ENCODE data around the gene MACROD2. TPM values are rescaled to one million over a fixed set of nuclear protein-coding genes. Genes with fewer than 3 reads are reported as not detected.

MACROD2 gene
- total and polyA plus RNA-seq, 8 donors, result 0.78 to 31.3 (median 10.9) TPM; not detected in 1

DNA sequence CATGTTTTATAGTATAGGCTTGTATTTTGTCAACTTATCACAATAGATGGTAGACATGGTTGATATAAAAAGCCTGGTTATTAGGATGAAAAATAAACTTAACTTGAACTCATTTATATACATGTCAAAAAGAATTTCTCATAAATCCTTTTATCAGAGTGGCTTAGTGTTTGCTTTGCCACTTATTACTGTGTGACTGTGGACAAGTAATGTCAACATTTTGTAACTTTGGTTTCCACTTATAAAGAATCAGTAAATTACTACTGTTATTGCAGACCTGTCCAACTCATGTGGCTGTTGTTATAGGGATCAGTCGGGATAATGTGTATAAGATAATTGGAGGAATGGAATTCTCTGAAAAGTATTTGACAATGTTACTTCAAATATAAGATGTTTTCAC, 1236.9 kb downstream of the MACROD2 start:
- no peak for DNase-seq
- Histone ChIP-seq H3K36me3 (no peaks in the 10 kb centered on the region), H3K9me3 (peaks cover 0 to 6% (median 0%) of the 10 kb centered on the region in 4 donors), H3K4me3 (no peak overlapping the region), H3K4me1 (peaks cover 0 to 12% (median 0%) of the 10 kb centered on the region in 4 donors), H3K27ac (no peak overlapping the region), H3K27me3 (no peaks in the 10 kb centered on the region)
- WGBS, 5 donors, result 22 to 52% (median 35%) methylated on average over 1 of the region's 1 CpG
- intact Hi-C loops (cut with DNase I; ENCODE audit: low total_unique reads), result no loop called here
- TF ChIP-seq POLR2A (IDR thresholded peaks at IDR 0.05), result no peak
- no peak for TF ChIP-seq EP300 (IDR thresholded peaks at IDR 0.05)
- TF ChIP-seq CTCF (IDR thresholded peaks at IDR 0.05), result no peak
- no peak for TF ChIP-seq POLR2AphosphoS5 (IDR thresholded peaks at IDR 0.05)

- Histone ChIP-seq H3K27ac (no peak overlapping the region), H3K36me3 (no peaks in the 10 kb centered on the region), H3K4me1 (peaks cover 0 to 12% (median 0%) of the 10 kb centered on the region in 4 donors), H3K9me3 (no peaks in the 10 kb centered on the region), H3K4me3 (no peak overlapping the region), H3K27me3 (no peaks in the 10 kb centered on the region)
- TF ChIP-seq POLR2A (IDR thresholded peaks at IDR 0.05), result no peak
- TF ChIP-seq POLR2AphosphoS5 (IDR thresholded peaks at IDR 0.05), result no peak
- TF ChIP-seq CTCF (IDR thresholded peaks at IDR 0.05), result no peak
- TF ChIP-seq EP300 (IDR thresholded peaks at IDR 0.05), result no peak
- 80 to 89% (median 87%) methylated on average over 2 of the region's 2 CpGs for WGBS, 5 donors
- intact Hi-C loops (cut with DNase I; ENCODE audit: low total_unique reads), result no loop called here
- DNase-seq, result no peak
These were observed 1240.3 kb downstream of the MACROD2 start for GRCh38 chr20:15235471-15236198.

GRCh38 chr20:15236812-15237211, 1241.5 kb downstream of the MACROD2 start:
- no peaks in the 10 kb centered on the region for H3K36me3 ChIP-seq
- TF ChIP-seq EP300 (IDR thresholded peaks at IDR 0.05), result no peak
- peak in 3 of 7 experiments; percentile 20 to 29 (median 22) for TF ChIP-seq CTCF (IDR thresholded peaks at IDR 0.05)
- no peak for TF ChIP-seq POLR2A (IDR thresholded peaks at IDR 0.05)
- intact Hi-C loops (cut with DNase I; ENCODE audit: low total_unique reads), result no loop called here
- peak; percentile 28 to 50 for DNase-seq
- no peak overlapping the region for H3K27ac ChIP-seq
- H3K9me3 ChIP-seq, result no peaks in the 10 kb centered on the region
- H3K4me1 ChIP-seq, result peaks cover 0 to 1% (median 0%) of the 10 kb centered on the region in 4 donors
- 26 to 58% (median 42%) methylated on average over 1 of the region's 1 CpG for WGBS, 5 donors
- H3K4me3 ChIP-seq, result no peak overlapping the region
- no peaks in the 10 kb centered on the region for H3K27me3 ChIP-seq

GRCh38 chr20:15239542-15240206, 1244.4 kb downstream of the MACROD2 start:
- intact Hi-C loops (cut with DNase I; ENCODE audit: low total_unique reads), result no loop called here
- WGBS, 5 donors, result 88 to 95% (median 93%) methylated on average over 3 of the region's 3 CpGs
- Histone ChIP-seq H3K36me3 (no peaks in the 10 kb centered on the region), H3K27ac (no peak overlapping the region), H3K9me3 (no peaks in the 10 kb centered on the region), H3K27me3 (no peaks in the 10 kb centered on the region), H3K4me1 (no peaks in the 10 kb centered on the region), H3K4me3 (no peak overlapping the region)
- DNase-seq, result no peak
- TF ChIP-seq POLR2AphosphoS5 (IDR thresholded peaks at IDR 0.05) (no peak), CTCF (IDR thresholded peaks at IDR 0.05) (no peak), POLR2A (IDR thresholded peaks at IDR 0.05) (no peak), EP300 (IDR thresholded peaks at IDR 0.05) (no peak)
